Neural progenitor cell (in vitro differentiated cells): Measurements from ENCODE around the gene VPS41.

Experiments used
- CTCF ChIP-seq: fragments of 200-600 bp; sonication (generic); IDR thresholded peaks from 2 replicates; pipeline ENCODE4 v1.5.1; 2017; ENCODE audit warnings: antibody characterized with exemption, mild to moderate bottlenecking
- EZH2phosphoT487 ChIP-seq: fragments of 200-600 bp; sonication (generic); IDR thresholded peaks from 2 replicates; pipeline ENCODE4 v1.6.1; 2017; ENCODE audit warnings: antibody characterized with exemption

GRCh38 chr7:38838725-38839385, 70.1 kb downstream of the VPS41 start:
- no peak for TF ChIP-seq CTCF
- TF ChIP-seq EZH2phosphoT487 = no peak
